ENCODE data around the gene LIX1.

The LIX1 gene

GRCh38 chr5:97094579-97095317, 47.7 kb downstream of the LIX1 start:
- no peak for TF ChIP-seq CTCF (IDR thresholded peaks at IDR 0.05; ENCODE audit: low read depth, low read length, missing control alignments)
- DNase-seq (ENCODE audit: extremely low read depth, low read depth): no peak
- no peak overlapping the region for H3K4me3 ChIP-seq (replicated peaks; ENCODE audit: low read depth, low read length)

- no peak overlapping the region for H3K4me3 ChIP-seq (replicated peaks; ENCODE audit: low read depth, low read length)
- no peak for TF ChIP-seq CTCF (IDR thresholded peaks at IDR 0.05; ENCODE audit: low read depth, low read length, missing control alignments)
- no peak for DNase-seq (ENCODE audit: extremely low read depth, low read depth)
Observed at GRCh38 chr5:97093193-97093592, 49.2 kb downstream of the LIX1 start.

DNA sequence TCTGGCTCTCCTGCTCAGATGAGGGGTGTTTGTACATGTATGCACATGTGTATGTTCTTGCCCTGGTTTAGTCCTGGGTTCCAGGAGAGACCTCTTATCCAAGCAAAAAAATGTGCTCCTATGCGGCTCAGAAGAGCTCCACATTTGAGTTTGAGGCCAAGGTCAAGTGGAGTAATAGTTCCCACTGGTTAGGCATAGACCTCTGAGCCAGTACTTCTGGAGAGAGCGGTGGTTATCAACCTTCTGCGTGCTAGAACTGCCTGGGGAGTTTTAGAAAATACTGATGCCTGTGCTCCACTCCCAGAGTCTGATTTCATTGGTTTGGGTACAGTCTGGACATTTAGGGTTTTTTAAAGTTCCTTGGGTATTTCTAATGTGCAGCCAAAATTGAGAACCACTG, 51.5 kb downstream of the LIX1 start:
- no peak for TF ChIP-seq CTCF (IDR thresholded peaks at IDR 0.05; ENCODE audit: low read depth, low read length, missing control alignments)
- no peak overlapping the region for H3K4me3 ChIP-seq (replicated peaks; ENCODE audit: low read depth, low read length)
- DNase-seq (ENCODE audit: extremely low read depth, low read depth): no peak

- no peak for TF ChIP-seq CTCF (IDR thresholded peaks at IDR 0.05; ENCODE audit: low read depth, low read length, missing control alignments)
- H3K4me3 ChIP-seq (replicated peaks; ENCODE audit: low read depth, low read length): no peak overlapping the region
- DNase-seq (ENCODE audit: extremely low read depth, low read depth): no peak
Observed at GRCh38 chr5:97089149-97089801, 53.1 kb downstream of the LIX1 start.

DNA sequence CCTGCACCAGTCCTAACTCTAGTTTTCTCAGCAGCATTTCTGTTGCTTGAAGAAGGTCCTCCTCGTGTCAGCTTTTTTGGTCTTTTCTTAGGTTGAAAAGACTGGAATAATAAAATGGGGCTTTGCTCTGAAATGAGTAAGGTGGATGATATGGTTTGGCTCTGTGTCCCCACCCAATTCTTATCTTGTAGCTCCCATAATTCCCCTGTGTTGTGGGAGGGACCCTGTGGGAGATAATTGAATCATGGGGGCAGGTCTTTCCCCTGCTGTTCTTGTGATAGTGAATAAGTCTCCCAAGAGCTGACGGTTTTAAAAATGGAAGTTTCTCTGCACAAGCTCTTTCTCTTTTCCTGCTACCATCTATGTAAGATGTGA, 53.6 kb downstream of the LIX1 start:
- no peak for DNase-seq (ENCODE audit: extremely low read depth, low read depth)
- H3K4me3 ChIP-seq (replicated peaks; ENCODE audit: low read depth, low read length): no peak overlapping the region
- no peak for TF ChIP-seq CTCF (IDR thresholded peaks at IDR 0.05; ENCODE audit: low read depth, low read length, missing control alignments)

GRCh38 chr5:97087138-97087537, 55.3 kb downstream of the LIX1 start:
- TF ChIP-seq CTCF (IDR thresholded peaks at IDR 0.05; ENCODE audit: low read depth, low read length, missing control alignments): no peak
- DNase-seq (ENCODE audit: extremely low read depth, low read depth): no peak
- H3K4me3 ChIP-seq (replicated peaks; ENCODE audit: low read depth, low read length): no peak overlapping the region

Measured in HFF-Myc (cell line).